ENCODE data around the gene MCHR1. TPM values are rescaled to one million over a fixed set of nuclear protein-coding genes. Genes with fewer than 3 reads are reported as not detected.

MCHR1 gene
- total RNA-seq, 1 donor from 2014 or later = 3.2 TPM

GRCh38 chr22:40661671-40662070 is 17.6 kb upstream of the MCHR1 start:
- no peak for TF ChIP-seq CTCF (IDR thresholded peaks at IDR 0.05; ENCODE audit: unreplicated experiment)
- peaks cover 12% of the 10 kb centered on the region for H3K4me1 Mint-ChIP-seq
- H3K27me3 Mint-ChIP-seq (ENCODE audit: low read depth) = no peaks in the 10 kb centered on the region
- peaks cover 3% of the 10 kb centered on the region for H3K9me3 Mint-ChIP-seq
- H3K4me3 Mint-ChIP-seq = no peak overlapping the region
- H3K27ac Mint-ChIP-seq = no peak overlapping the region
- H3K36me3 Mint-ChIP-seq = no peaks in the 10 kb centered on the region
- DNase-seq (ENCODE audit: low spot score in 2 of 2, unreplicated experiment in 2 of 2) = no peak

GRCh38 chr22:40665312-40665711 is 14.0 kb upstream of the MCHR1 start:
- Mint-ChIP-seq H3K27me3 (ENCODE audit: low read depth) (no peaks in the 10 kb centered on the region), H3K9me3 (no peaks in the 10 kb centered on the region), H3K4me1 (peaks cover 18% of the 10 kb centered on the region), H3K36me3 (no peaks in the 10 kb centered on the region), H3K27ac (peak overlapping the region; percentile 53), H3K4me3 (no peak overlapping the region)
- no peak for DNase-seq (ENCODE audit: low spot score in 2 of 2, unreplicated experiment in 2 of 2)
- no peak for TF ChIP-seq CTCF (IDR thresholded peaks at IDR 0.05; ENCODE audit: unreplicated experiment)

- Mint-ChIP-seq H3K4me1 (peaks cover 18% of the 10 kb centered on the region), H3K36me3 (no peaks in the 10 kb centered on the region), H3K27me3 (ENCODE audit: low read depth) (no peaks in the 10 kb centered on the region), H3K9me3 (no peaks in the 10 kb centered on the region), H3K4me3 (no peak overlapping the region), H3K27ac (peak overlapping the region; percentile 39)
- no peak for DNase-seq (ENCODE audit: low spot score in 2 of 2, unreplicated experiment in 2 of 2)
- TF ChIP-seq CTCF (IDR thresholded peaks at IDR 0.05; ENCODE audit: unreplicated experiment) = no peak
Measured at GRCh38 chr22:40666151-40666848, 13.0 kb upstream of the MCHR1 start.

GRCh38 chr22:40668611-40669411 is 10.5 kb upstream of the MCHR1 start:
- no peak for DNase-seq (ENCODE audit: low spot score in 2 of 2, unreplicated experiment in 2 of 2)
- Mint-ChIP-seq H3K4me1 (peaks cover 18% of the 10 kb centered on the region), H3K4me3 (no peak overlapping the region), H3K36me3 (no peaks in the 10 kb centered on the region), H3K27ac (peak overlapping the region; percentile 59), H3K9me3 (peaks cover 4% of the 10 kb centered on the region), H3K27me3 (ENCODE audit: low read depth) (no peaks in the 10 kb centered on the region)
- no peak for TF ChIP-seq CTCF (IDR thresholded peaks at IDR 0.05; ENCODE audit: unreplicated experiment)

GRCh38 chr22:40670058-40670457 is 9.2 kb upstream of the MCHR1 start:
- H3K4me3 Mint-ChIP-seq = no peak overlapping the region
- H3K9me3 Mint-ChIP-seq = peaks cover 4% of the 10 kb centered on the region
- no peaks in the 10 kb centered on the region for H3K36me3 Mint-ChIP-seq
- no peak for TF ChIP-seq CTCF (IDR thresholded peaks at IDR 0.05; ENCODE audit: unreplicated experiment)
- H3K27me3 Mint-ChIP-seq (ENCODE audit: low read depth) = no peaks in the 10 kb centered on the region
- H3K27ac Mint-ChIP-seq = no peak overlapping the region
- no peak for DNase-seq (ENCODE audit: low spot score in 2 of 2, unreplicated experiment in 2 of 2)
- H3K4me1 Mint-ChIP-seq = peaks cover 15% of the 10 kb centered on the region
